HepG2 (cell line): ENCODE results near the gene KCNQ2. TPM values are rescaled to one million over a fixed set of nuclear protein-coding genes. Genes with fewer than 3 reads are reported as not detected.

Experiments
- ATAC-seq: fragments of 200-7000 bp; cut with Tn5 transposase; 3 replicates; pipeline ENCODE4 v1.9.1; 2020; ENCODE audit warnings: mild to moderate bottlenecking, moderate library complexity
- BruUV-seq: library from RNA; stranded (reverse); fragments of 400-500 nt; replicated peaks from 2 replicates; lab custom pipeline; 2021; lab: Mats Ljungman, UMichigan
- CTCF ChIA-PET: fragments of 300-600 bp; formaldehyde crosslinking; extraction: SDS; loops from one replicate; lab custom pipeline; 2021; ENCODE audit warnings: low total read pairs, inconsistent platforms, low intra/inter-chr PET ratio; lab: Yijun Ruan, JAX
- POLR2A ChIA-PET: fragments of 350-600 bp; sonication (Branson Sonifier 250); formaldehyde crosslinking; loops from one replicate; lab custom pipeline; 2020; ENCODE audit warnings: antibody characterized with exemption, inconsistent platforms; lab: Yijun Ruan, JAX
- DNase-seq: peaks from one replicate; pipeline ENCODE4 v3.0.0-alpha.2; 2015; ENCODE audit warnings: low spot score
- FAIRE-seq: peaks from 3 replicates; lab custom pipeline; 2011; peaks lifted over from hg19 to GRCh38; lab: Jason Lieb, UNC
- H2AFZ ChIP-seq: one replicate; pipeline ENCODE4 v1.6.1; 2011; ENCODE audit warnings: low read length, inconsistent platforms
- H3K27ac ChIP-seq: fragments of 300-600 bp; 3 replicates; pipeline ENCODE4 v1.8.0; 2011; ENCODE audit warnings: mixed run types, mild to moderate bottlenecking, mixed read lengths, low read length, inconsistent platforms; ENCODE audit not compliant: insufficient read depth; ENCODE audit errors: extremely low read length
- H3K27me3 ChIP-seq, 2 experiments: fragments of 200-600 bp in 1 of 2; 2 replicates in 1 of 2; 3 replicates in 1 of 2; pipeline versions ENCODE4 v1.6.0 to v1.8.0; 2011; ENCODE audit warnings: low read length in 2 of 2, mild to moderate bottlenecking in 2 of 2, moderate library complexity in 2 of 2, inconsistent platforms in 1 of 2; ENCODE audit not compliant: insufficient read depth in 2 of 2, control insufficient read depth in 1 of 2
- H3K36me3 ChIP-seq, 2 experiments: fragments of 200-600 bp in 1 of 2; replicated peaks in 1 of 2; 2 replicates in 1 of 2; 3 replicates in 1 of 2; pipeline versions ENCODE4 v1.5.1 to v1.8.0; 2011; ENCODE audit warnings: low read length in 2 of 2, inconsistent platforms in 1 of 2; ENCODE audit not compliant: insufficient read depth in 2 of 2, control insufficient read depth in 1 of 2
- H3K4me1 ChIP-seq: 2 replicates; pipeline ENCODE4 v1.5.1; 2012; ENCODE audit warnings: low read length, inconsistent platforms; ENCODE audit not compliant: insufficient read depth
- H3K4me2 ChIP-seq: 2 replicates; pipeline ENCODE4 v1.6.0; 2011; ENCODE audit warnings: low read depth, low read length, inconsistent platforms
- H3K4me3 ChIP-seq, 3 experiments: fragments of 200-600 bp in 1 of 3; sonication (generic), shearing (Covaris generic) in 1 of 3; replicated peaks in 1 of 3; 2 replicates each; pipeline ENCODE4 v1.5.1; 2011 to 2016; ENCODE audit warnings: low read length in 3 of 3, inconsistent platforms in 2 of 3, low read depth in 2 of 3, mild to moderate bottlenecking in 2 of 3, control low read depth in 1 of 3, mixed read lengths in 1 of 3; ENCODE audit not compliant: insufficient read depth in 1 of 3
- H3K79me2 ChIP-seq: one replicate; pipeline ENCODE4 v1.6.1; 2011; ENCODE audit warnings: low read length, inconsistent platforms; ENCODE audit not compliant: insufficient read depth
- H3K9ac ChIP-seq: 2 replicates; pipeline ENCODE4 v1.6.0; 2011; ENCODE audit warnings: mild to moderate bottlenecking, low read depth, low read length, inconsistent platforms; ENCODE audit not compliant: insufficient read depth
- H3K9me3 ChIP-seq: 2 replicates; pipeline ENCODE4 v1.5.1; 2012; ENCODE audit warnings: mild to moderate bottlenecking, low read length
- H4K20me1 ChIP-seq: 2 replicates; pipeline ENCODE4 v1.6.0; 2011; ENCODE audit warnings: inconsistent platforms, mild to moderate bottlenecking, low read length, moderate library complexity; ENCODE audit not compliant: insufficient read depth
- BORCS8-MEF2B ChIP-seq: sonication (generic); formaldehyde crosslinking; IDR thresholded peaks from 2 replicates; pipeline ENCODE4 v1.8.0; 2022; ENCODE audit warnings: mild to moderate bottlenecking, missing genetic modification reagents
- BRD4 ChIP-seq: sonication (generic); formaldehyde crosslinking; IDR thresholded peaks from 2 replicates; pipeline ENCODE4 v1.4.0; 2020; ENCODE audit warnings: missing genetic modification reagents
- CBX2 ChIP-seq, 2 experiments: fragments of 200-600 bp in 1 of 2; sonication (generic); formaldehyde crosslinking in 1 of 2; IDR thresholded peaks; 2 replicates each; pipeline versions ENCODE4 v1.7.0 to v1.8.1; 2018 to 2022; ENCODE audit warnings: low read depth in 2 of 2, low read length in 1 of 2, mild to moderate bottlenecking in 1 of 2, missing genetic modification reagents in 1 of 2
- ERF ChIP-seq: IDR thresholded peaks from 2 replicates; pipeline ENCODE4 v1.6.1; 2018; ENCODE audit warnings: missing biosample characterization, missing genetic modification reagents
- GATAD1 ChIP-seq: IDR thresholded peaks from 2 replicates; pipeline ENCODE4 v1.6.1; 2016; ENCODE audit warnings: missing genetic modification reagents, missing compliant biosample characterization
- PHF21A ChIP-seq: sonication (generic); formaldehyde crosslinking; IDR thresholded peaks from 2 replicates; pipeline ENCODE4 v1.5.0; 2020; ENCODE audit warnings: mild to moderate bottlenecking, missing genetic modification reagents
- PITX1 ChIP-seq: sonication (generic); formaldehyde crosslinking; IDR thresholded peaks from 2 replicates; pipeline ENCODE4 v1.5.1; 2020; ENCODE audit warnings: mild to moderate bottlenecking, missing genetic modification reagents
- SMC3 ChIP-seq: IDR thresholded peaks from 2 replicates; pipeline ENCODE4 v1.6.1; 2011; ENCODE audit warnings: low read length, improper control_type of control experiment
- STAG1 ChIP-seq: sonication (generic); formaldehyde crosslinking; IDR thresholded peaks from 2 replicates; pipeline ENCODE4 v1.4.0; 2020; ENCODE audit warnings: missing genetic modification reagents
- ZBTB3 ChIP-seq: sonication (generic); formaldehyde crosslinking; IDR thresholded peaks from 2 replicates; pipeline ENCODE4 v1.4.0; 2020; ENCODE audit warnings: low read depth, mild to moderate bottlenecking, moderate library complexity, missing genetic modification reagents, borderline replicate concordance
- WGBS: methylation state at CpG from one replicate; pipeline ENCODE4 v1.1.6; 2017; ENCODE audit warnings: low lambda C conversion rate; 5-methylcytosine and 5-hydroxymethylcytosine counted together
- in situ Hi-C: cut with HindIII; loops from 2 replicates; pipeline ENCODE4 v1.10.0; 2017; ENCODE audit warnings: low pct_unique_long_range_greater_than_20kb; ENCODE audit not compliant: extremely low pct_ligation_motif_present
- intact Hi-C: fragments of 100-400 bp; cut with micrococcal nuclease; formaldehyde crosslinking; loops from one replicate; pipeline ENCODE4 v1.10.0; 2022; ENCODE audit not compliant: unreplicated experiment
- polyA plus RNA-seq, 8 experiments: library from polyadenylated mRNA; depleted of rRNA in 3 of 8; stranded (reverse) in 7 of 8; unstranded in 1 of 8; fragments of >200 nt; fragmentation: Illumina TruSeq in 4 of 8; extraction: Trizol in 4 of 8; gene quantifications; 2 replicates each; pipeline versions ENCODE4 v1.2.1 to v1.2.3, GENCODE V29; 2011 to 2016; ENCODE audit warnings: low read depth in 4 of 8, missing spikeins in 1 of 8, mixed read lengths in 1 of 8; ENCODE audit not compliant: insufficient read depth in 1 of 8
- total RNA-seq, 5 experiments: library from RNA; depleted of rRNA; stranded (reverse); fragments of >200 nt; fragmentation: Illumina TruSeq; extraction: Trizol; gene quantifications; 2 replicates each; pipeline ENCODE4 v1.2.3, GENCODE V29; 2016; ENCODE audit warnings: low read depth in 1 of 5
- TF ChIP-seq, protein P1 (sequence below): sonication (generic); formaldehyde crosslinking; IDR thresholded peaks from 2 replicates; pipeline ENCODE4 v1.4.0; 2020; ENCODE audit warnings: mild to moderate bottlenecking, missing genetic modification reagents
- TF ChIP-seq, protein P2 (sequence below): sonication (generic); formaldehyde crosslinking; IDR thresholded peaks from 2 replicates; pipeline ENCODE4 v1.8.0; 2022; ENCODE audit warnings: missing genetic modification reagents, mild to moderate bottlenecking, moderate library complexity, borderline replicate concordance
- TF ChIP-seq, protein P3 (sequence below): sonication (generic); formaldehyde crosslinking; IDR thresholded peaks from 2 replicates; pipeline ENCODE4 v1.5.0; 2020; ENCODE audit warnings: mild to moderate bottlenecking, missing genetic modification reagents, moderate library complexity

The KCNQ2 gene
- total and polyA plus RNA-seq, 2 of the 13 experiments (the other 11 are each of a cell fraction or from before 2014, with no cell fraction given): not detected

DNA sequence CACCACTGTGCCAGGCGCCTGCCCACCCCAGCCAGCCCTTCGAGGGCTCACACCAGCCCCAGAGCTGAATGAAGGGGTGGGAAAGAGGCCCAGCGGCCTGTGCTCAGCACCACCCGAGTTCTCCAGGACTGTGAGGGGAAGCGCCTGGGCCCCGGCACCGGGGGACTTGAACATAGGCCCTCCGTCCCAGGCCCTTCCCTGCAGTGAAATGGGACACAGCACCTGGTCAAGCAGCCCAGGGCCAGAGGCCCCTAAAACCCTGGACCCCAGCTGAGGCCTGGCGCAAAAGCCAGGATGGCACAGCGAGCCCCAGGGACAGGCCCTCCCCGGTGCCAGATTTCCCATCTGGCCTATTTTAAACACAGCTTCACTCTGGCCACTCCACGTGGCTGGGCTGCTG is 4.0 kb downstream of the KCNQ2 start:
- Histone ChIP-seq H2AFZ (no peak overlapping the region), H4K20me1 (peaks cover 18% of the 10 kb centered on the region; the same call in 1 of the 2 replicates), H3K9me3 (no peaks in the 10 kb centered on the region), H3K4me1 (no peaks in the 10 kb centered on the region), H3K27ac (no peak overlapping the region), H3K79me2 (no peaks in the 10 kb centered on the region), H3K36me3 (no peaks in the 10 kb centered on the region), H3K4me2 (no peak overlapping the region), H3K9ac (no peak overlapping the region), H3K27me3 (peaks cover 55 to 91% of the 10 kb centered on the region in 2 experiments), H3K4me3 (no peak overlapping the region)
- BruUV-seq: no TSS peak
- CTCF ChIA-PET: no interaction called here
- intact Hi-C loops (no loop called here), in situ Hi-C loops (no loop called here)
- TF ChIP-seq BORCS8-MEF2B: no peak
- no peak for TF ChIP-seq GATAD1 (CRISPR knock-in tag)
- TF ChIP-seq, protein P1, sequence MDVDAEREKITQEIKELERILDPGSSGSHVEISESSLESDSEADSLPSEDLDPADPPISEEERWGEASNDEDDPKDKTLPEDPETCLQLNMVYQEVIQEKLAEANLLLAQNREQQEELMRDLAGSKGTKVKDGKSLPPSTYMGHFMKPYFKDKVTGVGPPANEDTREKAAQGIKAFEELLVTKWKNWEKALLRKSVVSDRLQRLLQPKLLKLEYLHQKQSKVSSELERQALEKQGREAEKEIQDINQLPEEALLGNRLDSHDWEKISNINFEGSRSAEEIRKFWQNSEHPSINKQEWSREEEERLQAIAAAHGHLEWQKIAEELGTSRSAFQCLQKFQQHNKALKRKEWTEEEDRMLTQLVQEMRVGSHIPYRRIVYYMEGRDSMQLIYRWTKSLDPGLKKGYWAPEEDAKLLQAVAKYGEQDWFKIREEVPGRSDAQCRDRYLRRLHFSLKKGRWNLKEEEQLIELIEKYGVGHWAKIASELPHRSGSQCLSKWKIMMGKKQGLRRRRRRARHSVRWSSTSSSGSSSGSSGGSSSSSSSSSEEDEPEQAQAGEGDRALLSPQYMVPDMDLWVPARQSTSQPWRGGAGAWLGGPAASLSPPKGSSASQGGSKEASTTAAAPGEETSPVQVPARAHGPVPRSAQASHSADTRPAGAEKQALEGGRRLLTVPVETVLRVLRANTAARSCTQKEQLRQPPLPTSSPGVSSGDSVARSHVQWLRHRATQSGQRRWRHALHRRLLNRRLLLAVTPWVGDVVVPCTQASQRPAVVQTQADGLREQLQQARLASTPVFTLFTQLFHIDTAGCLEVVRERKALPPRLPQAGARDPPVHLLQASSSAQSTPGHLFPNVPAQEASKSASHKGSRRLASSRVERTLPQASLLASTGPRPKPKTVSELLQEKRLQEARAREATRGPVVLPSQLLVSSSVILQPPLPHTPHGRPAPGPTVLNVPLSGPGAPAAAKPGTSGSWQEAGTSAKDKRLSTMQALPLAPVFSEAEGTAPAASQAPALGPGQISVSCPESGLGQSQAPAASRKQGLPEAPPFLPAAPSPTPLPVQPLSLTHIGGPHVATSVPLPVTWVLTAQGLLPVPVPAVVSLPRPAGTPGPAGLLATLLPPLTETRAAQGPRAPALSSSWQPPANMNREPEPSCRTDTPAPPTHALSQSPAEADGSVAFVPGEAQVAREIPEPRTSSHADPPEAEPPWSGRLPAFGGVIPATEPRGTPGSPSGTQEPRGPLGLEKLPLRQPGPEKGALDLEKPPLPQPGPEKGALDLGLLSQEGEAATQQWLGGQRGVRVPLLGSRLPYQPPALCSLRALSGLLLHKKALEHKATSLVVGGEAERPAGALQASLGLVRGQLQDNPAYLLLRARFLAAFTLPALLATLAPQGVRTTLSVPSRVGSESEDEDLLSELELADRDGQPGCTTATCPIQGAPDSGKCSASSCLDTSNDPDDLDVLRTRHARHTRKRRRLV (CRISPR knock-in tag): no peak
- TF ChIP-seq ZBTB3 (CRISPR knock-in tag): no peak
- TF ChIP-seq SMC3: no peak
- TF ChIP-seq, protein P2, sequence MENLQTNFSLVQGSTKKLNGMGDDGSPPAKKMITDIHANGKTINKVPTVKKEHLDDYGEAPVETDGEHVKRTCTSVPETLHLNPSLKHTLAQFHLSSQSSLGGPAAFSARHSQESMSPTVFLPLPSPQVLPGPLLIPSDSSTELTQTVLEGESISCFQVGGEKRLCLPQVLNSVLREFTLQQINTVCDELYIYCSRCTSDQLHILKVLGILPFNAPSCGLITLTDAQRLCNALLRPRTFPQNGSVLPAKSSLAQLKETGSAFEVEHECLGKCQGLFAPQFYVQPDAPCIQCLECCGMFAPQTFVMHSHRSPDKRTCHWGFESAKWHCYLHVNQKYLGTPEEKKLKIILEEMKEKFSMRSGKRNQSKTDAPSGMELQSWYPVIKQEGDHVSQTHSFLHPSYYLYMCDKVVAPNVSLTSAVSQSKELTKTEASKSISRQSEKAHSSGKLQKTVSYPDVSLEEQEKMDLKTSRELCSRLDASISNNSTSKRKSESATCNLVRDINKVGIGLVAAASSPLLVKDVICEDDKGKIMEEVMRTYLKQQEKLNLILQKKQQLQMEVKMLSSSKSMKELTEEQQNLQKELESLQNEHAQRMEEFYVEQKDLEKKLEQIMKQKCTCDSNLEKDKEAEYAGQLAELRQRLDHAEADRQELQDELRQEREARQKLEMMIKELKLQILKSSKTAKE: no peak
- TF ChIP-seq ERF (CRISPR knock-in tag): no peak
- no peak for TF ChIP-seq PHF21A (CRISPR knock-in tag)
- TF ChIP-seq STAG1 (CRISPR knock-in tag): no peak
- TF ChIP-seq CBX2 (IDR thresholded peaks at IDR 0.05; ENCODE audit: low read depth, low read length): no peak
- no peak for TF ChIP-seq CBX2 (CRISPR knock-in tag; IDR thresholded peaks at IDR 0.05; ENCODE audit: low read depth)
- TF ChIP-seq, protein P3, sequence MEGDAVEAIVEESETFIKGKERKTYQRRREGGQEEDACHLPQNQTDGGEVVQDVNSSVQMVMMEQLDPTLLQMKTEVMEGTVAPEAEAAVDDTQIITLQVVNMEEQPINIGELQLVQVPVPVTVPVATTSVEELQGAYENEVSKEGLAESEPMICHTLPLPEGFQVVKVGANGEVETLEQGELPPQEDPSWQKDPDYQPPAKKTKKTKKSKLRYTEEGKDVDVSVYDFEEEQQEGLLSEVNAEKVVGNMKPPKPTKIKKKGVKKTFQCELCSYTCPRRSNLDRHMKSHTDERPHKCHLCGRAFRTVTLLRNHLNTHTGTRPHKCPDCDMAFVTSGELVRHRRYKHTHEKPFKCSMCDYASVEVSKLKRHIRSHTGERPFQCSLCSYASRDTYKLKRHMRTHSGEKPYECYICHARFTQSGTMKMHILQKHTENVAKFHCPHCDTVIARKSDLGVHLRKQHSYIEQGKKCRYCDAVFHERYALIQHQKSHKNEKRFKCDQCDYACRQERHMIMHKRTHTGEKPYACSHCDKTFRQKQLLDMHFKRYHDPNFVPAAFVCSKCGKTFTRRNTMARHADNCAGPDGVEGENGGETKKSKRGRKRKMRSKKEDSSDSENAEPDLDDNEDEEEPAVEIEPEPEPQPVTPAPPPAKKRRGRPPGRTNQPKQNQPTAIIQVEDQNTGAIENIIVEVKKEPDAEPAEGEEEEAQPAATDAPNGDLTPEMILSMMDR: no peak
- no peak for TF ChIP-seq BRD4 (CRISPR knock-in tag)
- no peak for TF ChIP-seq PITX1 (CRISPR knock-in tag)
- FAIRE-seq: no peak
- no peak for DNase-seq
- 21% methylated on average over 6 of the region's 12 CpGs for WGBS
- POLR2A ChIA-PET: no interaction called here
- ATAC-seq: no peak
